PC-9 (cell line): ENCODE measurements around the gene C4orf17.

Source experiments
- CTCF ChIP-seq: fragments of 200-600 bp; sonication (generic); conservative IDR thresholded peaks from 2 replicates; pipeline ENCODE4 v1.6.1; 2017; ENCODE audit warnings: mixed run types, antibody characterized with exemption, mild to moderate bottlenecking, moderate library complexity
- EZH2 ChIP-seq: fragments of 200-600 bp; sonication (generic); IDR thresholded peaks from 2 replicates; pipeline ENCODE4 v1.8.0; 2017; ENCODE audit warnings: antibody characterized with exemption, low read depth

GRCh38 chr4:99572527-99573240 is 61.9 kb downstream of the C4orf17 start:
- TF ChIP-seq EZH2 = no peak
- no peak for TF ChIP-seq CTCF
